Measurements from ENCODE around the gene PM20D2.

DNA sequence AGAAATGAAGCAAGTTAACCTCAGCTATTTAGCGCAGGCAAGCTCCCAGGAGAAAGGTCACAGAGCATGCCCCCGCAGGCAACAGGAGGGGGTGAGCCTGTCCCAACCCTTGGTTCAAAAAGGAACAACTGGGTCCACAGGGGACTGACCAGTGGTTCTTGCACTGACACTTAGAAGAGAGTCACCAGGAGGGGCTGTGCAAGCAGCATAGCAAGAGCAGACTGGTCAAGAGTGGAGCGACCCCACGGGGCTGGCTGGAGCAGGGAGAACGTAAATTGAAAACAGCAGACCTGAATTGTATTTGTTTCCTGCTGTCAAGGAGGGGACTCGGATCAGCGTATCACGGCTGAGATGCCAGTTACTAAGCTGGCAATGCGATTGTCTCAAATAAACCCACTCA, 38.5 kb downstream of the PM20D2 start:
- no peak for TF ChIP-seq TAF1 (IDR thresholded peaks at IDR 0.05; ENCODE audit: low read depth, low read length)
- no peak for TF ChIP-seq POLR2A (IDR thresholded peaks at IDR 0.05; ENCODE audit: low read depth, low read length)
- no peak for TF ChIP-seq POLR2AphosphoS5 (IDR thresholded peaks at IDR 0.05; ENCODE audit: low read depth, low read length)
- no peak for TF ChIP-seq SPI1 (IDR thresholded peaks at IDR 0.05; ENCODE audit: low read depth, low read length)
- TF ChIP-seq PAX5 (IDR thresholded peaks at IDR 0.05; ENCODE audit: insufficient read depth, low read length, severe bottlenecking) = no peak

All from GM12891 (cell line).